ENCODE data around the gene PEAK1.
"Not testable (repeated sequence)": the region's sequence is repeated elsewhere in the genome, so short reads cannot be mapped to it uniquely, and the experiment has no call there.

Gene PEAK1

GRCh38 chr15:77425104-77425503 is 5.2 kb upstream of the PEAK1 start:
- DNase-seq, result no peak

DNA sequence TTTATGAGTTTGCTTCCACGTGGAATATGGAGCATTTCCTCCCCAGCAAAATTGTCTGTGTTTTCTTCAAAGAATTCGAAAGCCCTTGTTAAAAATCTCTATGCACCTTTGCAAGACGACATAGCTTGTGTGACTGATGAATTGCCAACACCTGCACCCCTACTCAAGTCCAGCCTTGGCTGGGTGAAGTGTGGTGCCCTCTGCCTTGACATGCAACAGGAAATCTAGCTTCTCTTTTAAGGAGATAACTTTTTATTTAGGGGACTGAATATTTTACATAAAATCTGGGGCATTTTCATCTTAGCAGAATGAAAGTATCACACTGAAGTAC is 1.4 kb upstream of the PEAK1 start:
- DNase-seq, result peak; percentile 25

GRCh38 chr15:77420610-77421369 is 886 bp upstream of the PEAK1 start, which contains the start of gene HMG20A:
Gene HMG20A (plus strand): TSS chr15:77420888. CDS start chr15:77458408, 37,520 bp downstream.
- DNase-seq, result peak; percentile 68

- peak; percentile 31 for DNase-seq
Measured at GRCh38 chr15:77418966-77419835, 703 bp downstream of the PEAK1 start.

- DNase-seq, result no peak
Measured at GRCh38 chr15:77418391-77418965, 1.4 kb downstream of the PEAK1 start.

GRCh38 chr15:77417602-77418001 is 2.3 kb downstream of the PEAK1 start:
- no peak for DNase-seq

GRCh38 chr15:77416954-77417353 is 3.0 kb downstream of the PEAK1 start:
- no peak for DNase-seq

GRCh38 chr15:77416148-77416455 is 3.8 kb downstream of the PEAK1 start:
- no peak for DNase-seq

GRCh38 chr15:77415450-77416147 is 4.3 kb downstream of the PEAK1 start:
- no peak for DNase-seq

- no peak for DNase-seq
Measured at GRCh38 chr15:77414789-77415442, 5.0 kb downstream of the PEAK1 start.

- DNase-seq, result no peak
Measured at GRCh38 chr15:77413699-77414349, 6.1 kb downstream of the PEAK1 start.

GRCh38 chr15:77412972-77413698 is 6.8 kb downstream of the PEAK1 start:
- DNase-seq, result no peak

DNA sequence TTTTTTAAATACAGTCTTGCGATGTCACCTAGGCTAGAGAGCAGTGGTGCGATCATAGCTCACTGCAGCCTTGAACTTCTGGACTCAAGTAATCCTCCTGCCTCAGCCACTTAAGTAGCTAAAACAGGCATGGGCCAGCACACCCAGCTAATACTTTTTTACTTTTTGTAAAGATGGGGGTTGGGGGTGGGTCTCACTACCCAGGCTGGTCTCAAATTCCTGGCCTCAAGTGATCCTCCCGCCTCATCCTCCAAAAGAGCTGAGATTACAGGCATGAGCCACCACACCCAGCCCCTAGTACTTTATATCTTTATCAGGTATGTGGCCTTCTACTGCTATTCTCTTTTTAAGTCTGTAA is 8.3 kb downstream of the PEAK1 start:
- DNase-seq, result no peak

- DNase-seq, result no peak
Measured at GRCh38 chr15:77410701-77411618, 8.9 kb downstream of the PEAK1 start.

DNA sequence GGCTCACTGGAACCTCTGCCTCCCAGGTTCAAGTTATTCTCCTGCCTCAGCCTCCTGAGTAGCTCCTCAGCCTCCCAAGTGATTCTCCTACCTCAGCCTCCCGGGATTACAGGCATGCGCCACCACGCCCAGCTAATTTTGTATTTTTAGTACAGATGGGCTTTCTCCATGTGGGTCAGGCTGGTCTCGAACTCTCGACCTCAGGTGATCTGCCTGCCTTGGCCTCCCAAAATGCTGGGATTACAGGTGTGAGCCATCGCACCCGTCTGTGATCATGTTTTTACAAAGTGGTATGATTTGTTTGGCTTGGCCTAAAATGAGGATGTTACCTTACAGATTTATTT is 9.8 kb downstream of the PEAK1 start:
- not testable (repeated sequence) for DNase-seq

- peak; percentile 64 for DNase-seq
Measured at GRCh38 chr15:77409259-77410156, 10.4 kb downstream of the PEAK1 start.

DNA sequence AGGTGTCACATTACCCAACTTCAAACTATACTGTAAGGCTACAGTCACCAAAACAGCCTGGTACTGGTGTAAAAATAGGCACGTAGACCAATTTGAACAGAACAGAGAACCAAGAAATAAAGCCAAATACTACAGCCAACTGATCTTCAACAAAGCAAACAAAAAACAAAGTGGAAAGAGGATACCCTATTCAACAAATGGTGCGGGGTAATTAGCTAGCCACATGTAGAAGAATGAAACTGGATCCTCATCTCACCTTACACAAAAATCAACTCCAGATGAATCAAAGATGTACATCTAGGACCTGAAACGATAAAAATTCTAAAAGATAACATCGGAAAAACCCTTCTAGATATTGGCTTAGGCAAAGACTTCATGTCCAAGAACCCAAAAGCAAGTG is 13.1 kb downstream of the PEAK1 start:
- DNase-seq, result no peak

GRCh38 chr15:77406173-77406759 is 13.6 kb downstream of the PEAK1 start:
- DNase-seq, result not testable (repeated sequence)

DNA sequence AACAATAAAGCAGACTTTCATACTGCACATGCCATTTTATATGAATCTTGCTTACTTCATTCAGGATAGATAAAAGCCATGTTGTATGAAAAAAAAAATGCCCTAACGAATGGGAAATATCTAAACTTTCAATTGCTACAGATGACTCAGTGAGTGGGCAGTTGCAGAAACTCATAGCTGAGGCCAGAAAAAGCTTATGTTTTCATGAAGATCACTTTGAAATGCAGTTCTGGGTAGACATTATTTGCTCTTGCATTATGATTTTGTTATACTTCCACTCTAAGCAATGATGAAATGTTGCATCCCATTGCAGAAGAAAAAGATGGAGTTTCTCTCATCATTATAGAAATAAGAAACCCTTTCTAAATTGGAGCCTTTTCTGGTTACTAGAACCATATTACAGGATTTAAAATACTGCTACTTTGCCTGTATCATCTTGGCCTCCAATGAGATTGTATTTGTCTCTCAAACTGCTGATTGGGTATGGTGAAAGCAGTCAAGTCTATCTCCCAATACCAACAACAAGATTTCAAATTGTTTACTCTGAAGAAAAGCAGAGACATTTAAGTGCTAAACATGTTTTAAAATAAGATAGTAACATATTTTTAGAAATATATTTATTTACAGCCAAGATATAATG is 17.0 kb downstream of the PEAK1 start:
- DNase-seq, result peak; percentile 20

Measured in activated CD4-positive, alpha-beta T cell treated with anti-CD3 and anti-CD28 coated beads, Interleukin-2, Interleukin-6, amounts not matched to agents 100 ng/mL and 50 ng/mL, durations not matched to agents 16 hours and 8 hours (primary cell).